HEK293T (cell line): ENCODE data around the gene MTA2.

Experiments used
- ARNT ChIP-seq: fragments of 450-650 bp; IDR thresholded peaks from 2 replicates; pipeline ENCODE4 v1.6.1; 2017; ENCODE audit warnings: mild to moderate bottlenecking
- BHLHE40 ChIP-seq: fragments of 450-650 bp; IDR thresholded peaks from 2 replicates; pipeline ENCODE4 v1.6.1; 2016; ENCODE audit warnings: mild to moderate bottlenecking, moderate library complexity, borderline replicate concordance
- CTBP1 ChIP-seq: fragments of 450-650 bp; IDR thresholded peaks from 2 replicates; pipeline ENCODE4 v1.6.1; 2016; ENCODE audit warnings: borderline replicate concordance
- ELF4 ChIP-seq: fragments of 450-650 bp; IDR thresholded peaks from 2 replicates; pipeline ENCODE4 v1.6.1; 2017; ENCODE audit warnings: antibody characterized with exemption
- FOXK2 ChIP-seq: fragments of 450-650 bp; IDR thresholded peaks from 2 replicates; pipeline ENCODE4 v1.6.1; 2016; ENCODE audit warnings: mild to moderate bottlenecking
- FOXM1 ChIP-seq: fragments of 450-650 bp; IDR thresholded peaks from 2 replicates; pipeline ENCODE4 v1.6.1; 2017; ENCODE audit warnings: mild to moderate bottlenecking, borderline replicate concordance
- HDGF ChIP-seq: fragments of 450-650 bp; IDR thresholded peaks from 2 replicates; pipeline ENCODE4 v1.6.1; 2017; ENCODE audit warnings: antibody characterized with exemption, borderline replicate concordance
- L3MBTL2 ChIP-seq: fragments of 450-650 bp; conservative IDR thresholded peaks from 2 replicates; pipeline ENCODE4 v1.6.1; 2016; ENCODE audit warnings: mild to moderate bottlenecking
- NFRKB ChIP-seq: fragments of 450-650 bp; IDR thresholded peaks from 2 replicates; pipeline ENCODE4 v1.6.1; 2016; ENCODE audit warnings: mild to moderate bottlenecking, moderate library complexity
- SP1 ChIP-seq: fragments of 450-650 bp; IDR thresholded peaks from 2 replicates; pipeline ENCODE4 v1.6.1; 2017
- SUZ12 ChIP-seq: fragments of 450-650 bp; IDR thresholded peaks from 2 replicates; pipeline ENCODE4 v1.6.1; 2016; ENCODE audit warnings: mild to moderate bottlenecking
- TARDBP ChIP-seq: fragments of 450-650 bp; IDR thresholded peaks from 2 replicates; pipeline ENCODE4 v1.6.1; 2016
- ZNF384 ChIP-seq: fragments of 450-650 bp; IDR thresholded peaks from 2 replicates; pipeline ENCODE4 v1.6.1; 2016
- TF ChIP-seq, protein P1 (sequence below): fragments of 450-650 bp; IDR thresholded peaks from 2 replicates; pipeline ENCODE4 v1.6.1; 2016

- TF ChIP-seq ZNF384 = no peak
- TF ChIP-seq ARNT = no peak
- no peak for TF ChIP-seq CTBP1
- no peak for TF ChIP-seq TARDBP
- no peak for TF ChIP-seq L3MBTL2
- no peak for TF ChIP-seq SUZ12
- TF ChIP-seq, protein P1, sequence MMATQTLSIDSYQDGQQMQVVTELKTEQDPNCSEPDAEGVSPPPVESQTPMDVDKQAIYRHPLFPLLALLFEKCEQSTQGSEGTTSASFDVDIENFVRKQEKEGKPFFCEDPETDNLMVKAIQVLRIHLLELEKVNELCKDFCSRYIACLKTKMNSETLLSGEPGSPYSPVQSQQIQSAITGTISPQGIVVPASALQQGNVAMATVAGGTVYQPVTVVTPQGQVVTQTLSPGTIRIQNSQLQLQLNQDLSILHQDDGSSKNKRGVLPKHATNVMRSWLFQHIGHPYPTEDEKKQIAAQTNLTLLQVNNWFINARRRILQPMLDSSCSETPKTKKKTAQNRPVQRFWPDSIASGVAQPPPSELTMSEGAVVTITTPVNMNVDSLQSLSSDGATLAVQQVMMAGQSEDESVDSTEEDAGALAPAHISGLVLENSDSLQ = no peak
- TF ChIP-seq SP1 = no peak
- TF ChIP-seq NFRKB = no peak
- TF ChIP-seq BHLHE40 = no peak
- TF ChIP-seq FOXK2 = no peak
- no peak for TF ChIP-seq ELF4
- TF ChIP-seq HDGF = no peak
- no peak for TF ChIP-seq FOXM1
Measured at GRCh38 chr11:62648185-62648966, 46.7 kb upstream of the MTA2 start.
